Stimulated activated CD4-positive, alpha-beta T cell treated with anti-CD3 and anti-CD28 coated beads, Interleukin-1b, Interleukin-23, amount 100 ng/mL, for 1 hour (primary cell): ENCODE measurements around the gene SCLY.

Experiments
- DNase-seq, 2 donors: peaks; one replicate each; pipeline ENCODE4 v3.0.0-alpha.2; 2020; ENCODE audit warnings: low read depth in 2 of 2

Gene SCLY

DNA sequence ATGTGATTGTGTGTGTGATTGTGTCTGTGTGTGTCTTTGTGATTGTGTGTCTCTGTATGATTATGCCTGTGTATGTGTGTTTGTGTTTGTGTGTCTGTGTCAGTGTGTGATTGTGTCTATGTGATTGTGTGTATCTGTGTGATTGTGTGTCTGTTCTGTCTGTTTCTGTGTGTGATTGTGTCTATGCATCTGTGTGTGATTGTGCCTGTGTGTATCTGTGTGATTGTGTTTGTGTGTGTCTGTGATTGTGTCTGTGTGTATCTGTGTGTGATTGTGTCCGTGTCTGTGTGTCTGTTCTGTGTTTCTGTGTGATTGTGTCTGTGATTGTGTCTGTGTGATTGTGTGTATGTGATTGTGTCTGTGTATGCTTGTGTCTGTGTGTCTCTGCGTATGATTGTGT, 65.5 kb downstream of the SCLY start:
- no peak for DNase-seq

- no peak for DNase-seq
These were observed 66.0 kb downstream of the SCLY start for GRCh38 chr2:238126775-238127164.

DNA sequence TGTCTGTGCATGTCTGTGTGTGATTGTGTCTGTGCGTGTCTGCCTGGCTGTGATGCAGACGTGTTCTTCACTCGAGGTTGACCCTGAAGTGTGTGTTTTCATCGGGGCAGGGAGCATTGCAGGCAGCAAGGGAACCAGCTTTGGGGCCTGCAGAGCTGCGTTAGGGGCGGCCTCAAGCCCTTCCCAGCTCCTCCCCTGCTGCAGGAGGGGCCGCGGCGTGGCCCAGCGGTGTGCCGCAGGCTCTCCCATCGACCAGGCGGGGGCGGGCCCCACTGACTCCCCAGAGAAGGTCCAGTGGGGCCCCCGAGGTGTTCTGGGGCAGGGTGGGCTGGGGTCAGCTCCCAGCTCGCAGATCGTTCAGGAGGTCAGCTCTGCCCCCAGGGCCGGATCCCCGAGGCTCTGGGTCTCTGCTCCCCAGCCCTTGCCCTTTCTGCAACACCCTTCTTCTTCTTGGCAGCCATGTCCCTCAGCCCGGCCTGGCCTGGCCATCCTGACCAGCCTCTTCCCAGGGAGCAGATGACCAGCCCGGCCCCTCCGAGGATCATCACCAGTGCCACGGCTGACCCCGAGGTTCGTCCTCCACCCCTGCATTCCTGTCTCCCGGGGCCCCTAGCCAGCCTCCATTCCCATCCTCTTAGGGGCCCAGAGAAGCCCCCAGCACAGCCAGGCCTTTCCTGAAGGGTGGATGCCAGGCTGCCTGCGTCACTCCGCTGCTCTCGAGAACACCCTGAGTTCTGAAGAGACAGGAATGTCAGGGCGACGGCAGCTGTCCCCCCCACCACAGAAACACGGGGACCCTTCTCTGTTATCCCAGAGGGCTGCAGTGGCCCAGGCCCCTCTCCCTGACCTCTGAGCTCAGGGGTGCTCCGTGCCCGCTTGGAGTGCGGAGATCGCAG, 66.6 kb downstream of the SCLY start:
- DNase-seq, result no peak

GRCh38 chr2:238128061-238128440, 67.2 kb downstream of the SCLY start:
- DNase-seq, result no peak

GRCh38 chr2:238128534-238129001, 67.8 kb downstream of the SCLY start:
- no peak for DNase-seq

DNA sequence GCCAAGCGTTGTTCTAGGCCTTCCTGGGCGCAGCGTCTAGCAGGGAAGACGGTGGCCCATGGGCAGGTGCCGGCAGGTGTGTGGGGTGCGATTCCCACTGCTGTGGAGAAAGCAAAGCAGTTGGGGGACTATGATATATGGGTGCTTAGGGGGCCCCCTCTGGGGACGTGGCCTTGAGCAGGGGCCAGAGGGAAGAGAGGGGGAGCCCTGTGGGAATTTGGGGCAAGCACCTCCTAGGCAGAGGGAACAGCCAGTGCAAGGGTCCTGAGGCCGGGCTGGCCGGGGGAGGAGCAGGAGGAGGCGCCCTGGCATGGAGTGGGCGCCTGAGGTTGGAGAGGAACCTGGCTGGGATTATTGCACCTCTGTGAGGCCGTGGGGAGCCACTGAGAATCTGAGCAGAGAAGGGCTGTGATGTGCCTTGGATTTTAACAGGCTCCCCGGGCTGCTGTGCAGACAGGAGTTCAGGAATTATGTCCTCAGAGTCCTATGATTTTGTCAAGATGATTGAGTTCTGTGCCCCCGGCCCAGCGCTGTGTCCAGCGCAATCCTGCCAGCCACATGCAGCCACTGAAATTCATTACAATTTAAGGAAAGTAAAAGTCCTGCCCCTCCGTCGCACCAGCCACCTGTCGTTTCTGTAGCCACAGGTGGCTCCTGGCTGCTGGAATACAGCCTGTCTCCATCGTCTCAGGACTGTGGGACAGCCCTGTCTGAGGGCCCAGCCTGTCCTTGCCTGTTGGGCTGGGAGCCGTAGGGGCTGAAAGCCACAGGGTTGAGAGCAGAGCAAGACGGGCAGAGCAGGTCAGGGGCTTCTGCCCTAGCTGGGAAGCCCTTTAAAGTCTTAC, 68.6 kb downstream of the SCLY start:
- DNase-seq, result no peak

DNA sequence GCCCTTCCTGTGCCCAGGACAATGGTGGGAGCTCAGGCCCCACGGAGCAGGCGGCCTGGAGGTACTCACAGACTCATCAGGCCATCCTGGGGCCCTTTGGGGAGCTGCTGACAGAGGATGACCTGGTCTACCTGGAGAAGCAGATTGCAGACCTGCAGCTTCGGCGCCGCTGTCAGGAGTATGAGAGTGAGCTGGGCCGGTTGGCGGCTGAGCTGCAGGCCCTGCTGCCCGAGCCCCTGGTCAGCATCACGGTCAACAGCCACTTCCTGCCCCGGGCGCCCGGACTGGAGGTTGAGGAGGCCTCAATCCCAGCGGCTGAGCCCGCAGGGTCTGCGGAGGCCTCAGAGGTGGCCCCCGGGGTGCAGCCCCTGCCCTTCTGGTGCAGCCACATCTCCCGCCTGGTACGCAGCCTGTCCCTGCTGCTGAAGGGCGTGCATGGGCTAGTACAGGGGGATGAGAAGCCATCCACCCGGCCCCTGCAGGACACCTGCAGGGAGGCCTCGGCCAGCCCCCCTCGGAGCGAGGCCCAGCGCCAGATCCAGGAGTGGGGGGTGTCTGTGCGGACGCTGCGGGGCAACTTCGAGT, 69.4 kb downstream of the SCLY start:
- no peak for DNase-seq

DNA sequence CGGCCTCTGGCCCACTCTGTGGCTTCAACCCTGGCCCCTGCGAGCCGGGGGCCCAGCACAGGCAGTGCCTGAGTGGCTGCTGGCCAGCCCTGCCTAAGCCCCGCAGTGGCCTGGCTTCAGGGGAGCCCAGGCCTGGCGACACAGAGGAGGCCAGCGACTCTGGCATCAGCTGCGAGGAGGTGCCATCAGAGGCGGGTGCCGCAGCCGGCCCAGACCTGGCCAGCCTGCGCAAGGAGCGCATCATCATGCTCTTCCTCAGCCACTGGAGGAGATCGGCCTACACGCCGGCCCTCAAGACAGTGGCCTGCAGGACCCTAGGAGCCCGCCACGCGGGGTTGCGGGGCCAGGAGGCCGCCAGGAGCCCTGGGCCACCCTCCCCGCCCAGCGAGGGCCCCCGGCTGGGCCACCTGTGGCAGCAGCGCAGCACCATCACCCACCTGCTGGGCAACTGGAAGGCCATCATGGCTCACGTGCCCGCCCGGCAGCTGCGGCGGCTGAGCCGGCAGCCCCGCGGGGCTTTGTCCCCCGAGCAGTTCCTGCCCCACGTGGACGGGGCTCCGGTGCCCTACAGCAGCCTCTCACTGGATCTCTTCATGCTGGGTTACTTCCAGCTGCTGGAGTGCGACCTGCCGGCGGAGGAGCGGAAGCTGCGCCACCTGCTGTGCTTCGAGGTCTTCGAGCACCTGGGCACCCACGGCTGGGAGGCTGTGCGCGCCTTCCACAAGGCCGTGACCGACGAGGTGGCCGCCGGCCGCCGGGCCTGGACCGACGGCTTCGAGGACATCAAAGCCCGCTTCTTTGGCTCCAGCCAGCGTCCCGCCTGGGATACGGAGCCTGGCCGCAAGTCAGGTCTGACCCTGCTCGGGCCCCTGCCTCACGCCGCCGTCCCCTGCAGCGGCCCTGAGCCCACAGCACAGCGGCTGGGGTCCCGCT, 70.2 kb downstream of the SCLY start:
- no peak for DNase-seq

GRCh38 chr2:238131761-238132462, 71.1 kb downstream of the SCLY start:
- DNase-seq, result no peak

DNA sequence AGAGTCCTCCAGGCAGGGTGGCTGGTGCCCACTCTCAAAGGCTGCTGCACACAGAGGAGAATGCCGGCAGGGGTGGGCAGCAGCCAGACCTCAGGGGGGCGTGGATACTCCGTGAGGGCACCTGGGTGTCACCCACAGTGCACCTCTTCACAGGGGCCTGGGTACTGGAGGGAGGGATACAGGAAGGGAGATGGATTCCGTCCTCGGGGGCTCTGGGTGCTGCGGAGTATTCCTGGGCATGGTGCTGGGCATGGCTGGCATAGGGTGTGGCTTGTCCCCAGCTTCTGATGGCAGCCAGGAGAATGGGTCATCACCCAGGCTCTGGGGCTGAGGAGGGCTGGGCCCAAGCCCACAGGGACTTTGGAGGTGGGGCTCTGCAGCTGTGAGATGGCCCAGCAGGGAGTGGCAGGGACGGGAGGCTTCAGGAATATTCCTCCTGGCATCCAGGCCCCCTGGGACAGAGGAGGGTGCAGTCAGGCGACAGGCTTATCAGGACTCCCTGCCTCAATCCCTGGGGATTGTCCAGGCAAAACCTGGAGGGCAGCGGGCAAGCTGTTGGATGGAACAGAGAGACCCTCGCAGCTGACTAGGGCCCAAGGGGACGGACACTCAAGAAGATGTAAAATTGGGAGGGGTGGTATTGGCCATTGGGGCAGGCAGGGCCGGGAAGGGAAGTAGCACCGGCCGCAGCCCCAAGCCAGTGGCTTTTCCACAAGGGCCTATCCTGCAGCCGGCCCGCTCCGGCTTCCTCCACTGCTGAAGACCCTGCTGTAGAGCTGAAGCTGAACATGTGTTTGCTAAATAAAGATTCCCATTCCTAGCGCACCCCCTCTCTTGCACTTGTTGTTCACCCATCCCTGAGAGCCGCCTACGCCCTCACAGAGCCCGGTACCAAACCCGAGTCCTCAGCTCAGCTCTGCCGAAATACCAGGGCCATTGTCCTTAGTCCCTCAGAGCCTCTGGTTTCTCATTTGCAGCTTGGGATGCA, 72.0 kb downstream of the SCLY start:
- DNase-seq, result no peak

- DNase-seq, result no peak
These were observed 72.9 kb downstream of the SCLY start for GRCh38 chr2:238133499-238134392.

DNA sequence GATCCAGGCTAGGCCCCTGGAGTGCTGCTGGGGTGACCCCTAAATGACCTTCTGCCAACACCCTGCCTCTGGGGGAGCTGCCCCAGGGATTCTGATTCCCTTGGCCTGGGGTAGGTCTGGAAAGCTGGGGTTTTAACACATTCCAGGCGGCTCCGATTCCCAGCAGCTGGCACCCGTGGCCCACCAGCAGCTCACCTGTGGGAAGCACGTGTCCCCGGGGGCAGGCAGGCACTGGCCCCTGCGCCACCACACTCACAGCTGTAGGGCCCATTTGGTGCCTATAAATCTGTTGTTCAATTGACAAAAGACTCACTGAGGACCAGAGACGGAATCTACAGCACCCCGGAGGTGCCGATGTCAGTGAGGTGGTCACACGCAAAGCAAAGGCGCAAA, 73.6 kb downstream of the SCLY start:
- DNase-seq, result no peak

GRCh38 chr2:238135601-238136150, 74.9 kb downstream of the SCLY start:
- DNase-seq, result no peak

- no peak for DNase-seq
These were observed 76.2 kb downstream of the SCLY start for GRCh38 chr2:238136820-238137537.

GRCh38 chr2:238137885-238138284, 77.1 kb downstream of the SCLY start:
- no peak for DNase-seq

GRCh38 chr2:238138331-238139195, 77.8 kb downstream of the SCLY start, which contains the start of gene KLHL30:
KLHL30 (plus strand) TSS chr2:238138668; CDS start chr2:238140755, 2,087 bp downstream.
- DNase-seq, result no peak
